H1 (cell line): ENCODE data around the gene CHST11. TPM values are rescaled to one million over a fixed set of nuclear protein-coding genes. Genes with fewer than 3 reads are reported as not detected.

Source experiments
- CTCF ChIA-PET: fragments of 300-600 bp; sonication (Branson Sonifier 250); formaldehyde crosslinking; loops from one replicate; lab custom pipeline; 2021; ENCODE audit not compliant: partially characterized antibody; lab: Charles Lee
- POLR2A ChIA-PET: fragments of 300-600 bp; sonication (Branson Sonifier 250); formaldehyde crosslinking; loops from one replicate; lab custom pipeline; 2021; ENCODE audit warnings: inconsistent platforms; ENCODE audit not compliant: partially characterized antibody; lab: Charles Lee
- DNase-seq, 2 experiments: peaks; one replicate each; pipeline versions ENCODE4 v3.0.0 to v3.0.0-alpha.2; 2010 to 2022; ENCODE audit warnings: low spot score in 2 of 2, low read depth in 1 of 2, mixed read lengths in 1 of 2
- FAIRE-seq: peaks from 2 replicates; lab custom pipeline; 2011; peaks lifted over from hg19 to GRCh38; lab: Jason Lieb, UNC
- H2AFZ ChIP-seq: 2 replicates; pipeline ENCODE4 v1.8.1; 2012; ENCODE audit warnings: low read length, inconsistent platforms
- H2AK5ac ChIP-seq: 2 replicates; pipeline ENCODE4 v1.6.1; 2013; ENCODE audit warnings: low read depth, low read length
- H2BK120ac ChIP-seq: replicated peaks from 2 replicates; pipeline ENCODE3; 2013; ENCODE audit warnings: low read depth, low read length, inconsistent platforms
- H2BK12ac ChIP-seq: 2 replicates; pipeline ENCODE4 v1.6.1; 2013; ENCODE audit warnings: low read depth, low read length
- H2BK15ac ChIP-seq: 2 replicates; pipeline ENCODE4 v1.6.1; 2013; ENCODE audit warnings: low read length
- H2BK20ac ChIP-seq: 2 replicates; pipeline ENCODE4 v1.6.1; 2013; ENCODE audit warnings: low read length
- H2BK5ac ChIP-seq: 2 replicates; pipeline ENCODE4 v1.6.1; 2013; ENCODE audit warnings: low read depth, low read length
- H3K14ac ChIP-seq: 2 replicates; pipeline ENCODE4 v1.6.1; 2013; ENCODE audit warnings: inconsistent platforms; ENCODE audit not compliant: insufficient read length
- H3K18ac ChIP-seq: 2 replicates; pipeline ENCODE4 v1.6.1; 2013; ENCODE audit warnings: low read length; ENCODE audit errors: extremely low read depth
- H3K23ac ChIP-seq: 2 replicates; pipeline ENCODE4 v1.6.1; 2013; ENCODE audit warnings: inconsistent platforms; ENCODE audit not compliant: insufficient read length
- H3K23me2 ChIP-seq: 2 replicates; pipeline ENCODE4 v1.6.1; 2013; ENCODE audit warnings: low read depth, low read length
- H3K27ac ChIP-seq: 2 replicates; pipeline ENCODE4 v1.6.1; 2011; ENCODE audit warnings: low read depth, low read length, inconsistent platforms
- H3K27me3 ChIP-seq, 4 experiments: replicated peaks in 1 of 4; 1 replicate in 1 of 4; 2 replicates in 3 of 4; pipeline versions ENCODE4 v1.6.1 to v1.8.1; 2011 to 2013; ENCODE audit warnings: low read length in 3 of 4, mild to moderate bottlenecking in 3 of 4, inconsistent platforms in 2 of 4, mixed read lengths in 2 of 4, moderate library complexity in 1 of 4; ENCODE audit not compliant: control insufficient read depth in 3 of 4, insufficient read depth in 3 of 4; ENCODE audit errors: extremely low read depth in 1 of 4
- H3K36me3 ChIP-seq, 4 experiments: 2 replicates each; pipeline versions ENCODE4 v1.6.1 to v1.8.1; 2011 to 2013; ENCODE audit warnings: mild to moderate bottlenecking in 4 of 4, low read length in 3 of 4, moderate library complexity in 2 of 4, control low read depth in 1 of 4, inconsistent platforms in 1 of 4; ENCODE audit not compliant: insufficient read depth in 4 of 4, control insufficient read depth in 2 of 4
- H3K4ac ChIP-seq: replicated peaks from 2 replicates; pipeline ENCODE3; 2013; ENCODE audit warnings: low read length, low read depth, mixed read lengths, inconsistent platforms; ENCODE audit not compliant: insufficient read length
- H3K4me1 ChIP-seq, 4 experiments: replicated peaks in 1 of 4; 1 replicate in 1 of 4; 2 replicates in 3 of 4; pipeline versions ENCODE4 v1.6.1 to v1.8.1; 2011 to 2013; ENCODE audit warnings: low read length in 3 of 4, inconsistent platforms in 2 of 4, mixed read lengths in 1 of 4; ENCODE audit not compliant: insufficient read depth in 4 of 4, control insufficient read depth in 3 of 4
- H3K4me2 ChIP-seq, 2 experiments: 2 replicates each; pipeline versions ENCODE4 v1.6.1 to v1.8.1; 2011 to 2013; ENCODE audit warnings: low read depth in 2 of 2, low read length in 2 of 2, control low read depth in 1 of 2, inconsistent platforms in 1 of 2, mild to moderate bottlenecking in 1 of 2; ENCODE audit not compliant: insufficient read depth in 1 of 2
- H3K4me3 ChIP-seq, 4 experiments: fragments of 200-600, 300-600 bp in 1 of 4; sonication (generic), shearing (Covaris generic), sonication (Bioruptor Twin) in 1 of 4; 2 replicates each; pipeline versions ENCODE4 v1.5.1 to v1.8.1; 2011 to 2016; ENCODE audit warnings: low read length in 4 of 4, low read depth in 3 of 4, control low read depth in 2 of 4, inconsistent platforms in 2 of 4, mild to moderate bottlenecking in 2 of 4, mixed read lengths in 1 of 4, moderate library complexity in 1 of 4; ENCODE audit not compliant: insufficient read depth in 2 of 4; ENCODE audit errors: extremely low read depth in 1 of 4
- H3K56ac ChIP-seq: replicated peaks from 2 replicates; pipeline ENCODE3; 2013; ENCODE audit warnings: low read depth, mild to moderate bottlenecking, mixed read lengths, low read length, inconsistent platforms; ENCODE audit not compliant: insufficient read length
- H3K79me1 ChIP-seq: 2 replicates; pipeline ENCODE4 v1.6.1; 2013; ENCODE audit warnings: low read depth, low read length, control low read depth
- H3K79me2 ChIP-seq, 2 experiments: 2 replicates each; pipeline versions ENCODE4 v1.6.1 to v1.8.1; 2012 to 2013; ENCODE audit warnings: low read length in 2 of 2, mild to moderate bottlenecking in 2 of 2, inconsistent platforms in 1 of 2; ENCODE audit not compliant: insufficient read depth in 2 of 2, control insufficient read depth in 1 of 2
- H3K9ac ChIP-seq, 4 experiments: replicated peaks in 1 of 4; 1 replicate in 1 of 4; 2 replicates in 3 of 4; pipeline versions ENCODE4 v1.6.1 to v1.8.1; 2011 to 2013; ENCODE audit warnings: low read depth in 3 of 4, low read length in 3 of 4, control low read depth in 2 of 4, mild to moderate bottlenecking in 2 of 4, moderate library complexity in 2 of 4, inconsistent platforms in 1 of 4; ENCODE audit errors: extremely low read depth in 1 of 4
- H3K9me3 ChIP-seq, 2 experiments: 2 replicates each; pipeline versions ENCODE4 v1.6.1 to v1.8.1; 2012 to 2013; ENCODE audit warnings: mild to moderate bottlenecking in 2 of 2, moderate library complexity in 2 of 2, control low read depth in 1 of 2, inconsistent platforms in 1 of 2, low read depth in 1 of 2, low read length in 1 of 2, mixed read lengths in 1 of 2; ENCODE audit not compliant: insufficient read depth in 2 of 2
- H4K20me1 ChIP-seq, 2 experiments: replicated peaks in 1 of 2; 2 replicates each; pipeline versions ENCODE3 to v1.8.1; 2011 to 2013; ENCODE audit warnings: inconsistent platforms in 2 of 2, low read length in 2 of 2, mild to moderate bottlenecking in 1 of 2; ENCODE audit not compliant: insufficient read depth in 2 of 2, control insufficient read depth in 1 of 2
- H4K5ac ChIP-seq: 2 replicates; pipeline ENCODE4 v1.6.1; 2013; ENCODE audit warnings: low read length, low read depth, mixed read lengths, inconsistent platforms; ENCODE audit not compliant: insufficient read length
- H4K8ac ChIP-seq: 2 replicates; pipeline ENCODE4 v1.8.0; 2013; ENCODE audit warnings: mild to moderate bottlenecking, moderate library complexity, low read length, inconsistent platforms; ENCODE audit not compliant: insufficient read depth; ENCODE audit errors: extremely low read depth
- H4K91ac ChIP-seq: replicated peaks from 2 replicates; pipeline ENCODE3; 2013; ENCODE audit warnings: low read length, mixed read lengths, inconsistent platforms; ENCODE audit not compliant: insufficient read length
- BCL11A ChIP-seq, 2 experiments: IDR thresholded peaks; one replicate each; pipeline ENCODE4 v1.6.1; 2011; ENCODE audit warnings: low read depth in 2 of 2, low read length in 2 of 2, mild to moderate bottlenecking in 2 of 2
- CBX5 ChIP-seq: fragments of 300-800, 300-1000 bp; sonication (generic); IDR thresholded peaks from 2 replicates; pipeline ENCODE4 v1.7.1; 2016; ENCODE audit warnings: antibody characterized with exemption, low read length, low read depth
- CHD1 ChIP-seq: IDR thresholded peaks from 2 replicates; pipeline ENCODE4 v1.6.1; 2012; ENCODE audit warnings: low read depth, low read length, improper control_type of control experiment
- EZH2 ChIP-seq: fragments of 200-600 bp; sonication (generic); IDR thresholded peaks from 2 replicates; pipeline ENCODE4 v1.7.1; 2012; ENCODE audit warnings: low read depth, mild to moderate bottlenecking, moderate library complexity, low read length, inconsistent platforms; ENCODE audit not compliant: severe bottlenecking
- FOSL1 ChIP-seq: IDR thresholded peaks from 2 replicates; pipeline ENCODE4 v1.6.1; 2011; ENCODE audit warnings: mild to moderate bottlenecking, low read depth, low read length, moderate library complexity; ENCODE audit not compliant: insufficient read depth
- MAFK ChIP-seq: IDR thresholded peaks from 2 replicates; pipeline ENCODE4 v1.6.1; 2012; ENCODE audit warnings: low read depth, mild to moderate bottlenecking, improper control_type of control experiment, low read length
- NANOG ChIP-seq: IDR thresholded peaks from 2 replicates; pipeline ENCODE4 v1.6.1; 2011; ENCODE audit warnings: low read length, low read depth, mild to moderate bottlenecking, inconsistent platforms; ENCODE audit not compliant: insufficient read depth, poor library complexity, severe bottlenecking
- PHF8 ChIP-seq: fragments of 200-600 bp; sonication (generic); conservative IDR thresholded peaks from 2 replicates; pipeline ENCODE4 v1.7.1; 2012; ENCODE audit warnings: low read depth, mild to moderate bottlenecking, inconsistent platforms, low read length, moderate library complexity
- POLR2A ChIP-seq, 2 experiments: IDR thresholded peaks; 1 replicate in 1 of 2; 2 replicates in 1 of 2; pipeline ENCODE4 v1.6.1; 2011; ENCODE audit warnings: low read depth in 2 of 2, low read length in 2 of 2, mild to moderate bottlenecking in 2 of 2; ENCODE audit errors: control extremely low read depth in 1 of 2
- POU5F1 ChIP-seq: IDR thresholded peaks from 2 replicates; pipeline ENCODE4 v1.6.1; 2011; ENCODE audit warnings: low read depth, mild to moderate bottlenecking, low read length, moderate library complexity
- RFX5 ChIP-seq: IDR thresholded peaks from 2 replicates; pipeline ENCODE4 v1.6.1; 2011; ENCODE audit warnings: low read depth, low read length, improper control_type of control experiment, borderline replicate concordance
- SAP30 ChIP-seq: fragments of 300-600 bp; sonication (generic); IDR thresholded peaks from 2 replicates; pipeline ENCODE4 v1.7.1; 2012; ENCODE audit warnings: low read length, moderate library complexity, mild to moderate bottlenecking, inconsistent platforms; ENCODE audit not compliant: insufficient read depth, insufficient replicate concordance
- SP1 ChIP-seq: IDR thresholded peaks from 2 replicates; pipeline ENCODE4 v1.6.1; 2011; ENCODE audit warnings: low read depth, low read length
- YY1 ChIP-seq: IDR thresholded peaks from 2 replicates; pipeline ENCODE4 v1.6.1; 2011; ENCODE audit warnings: low read depth, mild to moderate bottlenecking, low read length
- WGBS, 2 experiments: shearing (Covaris generic) in 1 of 2; methylation state at CpG; one replicate each; pipeline versions ENCODE4 v1.1.6 to v1.1.7; 2013 to 2015; ENCODE audit warnings: low lambda C conversion rate in 2 of 2, mixed read lengths in 2 of 2, inconsistent platforms in 1 of 2, low coverage in 1 of 2, missing lambda C conversion rate in 1 of 2; ENCODE audit not compliant: insufficient replicate concordance in 2 of 2, insufficient coverage in 1 of 2, insufficient read length in 1 of 2; ENCODE audit errors: extremely low coverage in 1 of 2, missing lambda C conversion rate in 1 of 2; 5-methylcytosine and 5-hydroxymethylcytosine counted together
- polyA plus RNA-seq, 7 experiments: library from polyadenylated mRNA; depleted of rRNA in 3 of 7; stranded (reverse) in 5 of 7; unstranded in 2 of 7; fragments of >200 nt in 5 of 7; fragments of 200-250 nt in 2 of 7; gene quantifications; 1 replicate in 5 of 7; 2 replicates in 1 of 7; 4 replicates in 1 of 7; pipeline versions ENCODE4 v1.2.1 to v1.2.3, GENCODE V29; 2011 to 2013; ENCODE audit warnings: missing spikeins in 2 of 7, mixed read lengths in 2 of 7
- total RNA-seq: library from RNA; stranded (reverse); fragmentation: NEBNext Ultra II Directional; extraction: Animal tissue kit (Norgen Biotek cat#: 25700); gene quantifications from 2 replicates; pipeline ENCODE4 v1.2.1, GENCODE V29; 2021

Gene CHST11
- total and polyA plus RNA-seq, 2 of the 8 experiments (the other 6 are each of a cell fraction or from before 2014, with no cell fraction given), result 14.4 to 20.8 TPM

DNA sequence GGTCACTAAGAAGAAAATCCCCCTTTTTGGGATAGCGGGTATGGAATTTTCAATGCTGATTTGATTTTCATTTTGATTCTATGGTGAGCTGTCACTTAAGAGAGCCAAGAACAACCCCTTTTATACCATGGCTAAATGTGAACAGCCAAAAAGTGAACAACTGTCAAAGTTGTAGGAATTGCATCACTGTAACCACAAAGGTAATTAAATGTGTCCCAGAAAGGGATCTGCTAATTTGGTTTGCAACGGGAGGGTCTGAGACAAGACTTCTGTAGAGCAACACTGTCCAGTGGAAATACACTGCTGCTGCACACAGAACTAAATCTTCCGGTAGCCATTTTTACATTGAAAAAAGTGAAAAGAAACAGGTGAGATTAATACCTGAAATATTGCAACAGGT lies 14.6 kb downstream of the CHST11 start:
- no peak overlapping the region for H2BK15ac ChIP-seq
- no peaks in the 10 kb centered on the region for H3K27me3 ChIP-seq
- H4K8ac ChIP-seq, result no peak overlapping the region
- H4K5ac ChIP-seq, result no peak overlapping the region
- no peak overlapping the region for H2AFZ ChIP-seq
- WGBS, 2 experiments, result 85% methylated on average over 3 of the region's 3 CpGs; no CpG with 5 or more reads in 1 of the 2 experiments
- peaks cover 5% of the 10 kb centered on the region for H3K79me1 ChIP-seq
- no peak overlapping the region for H2BK12ac ChIP-seq
- H3K14ac ChIP-seq, result no peak overlapping the region
- no peak overlapping the region for H2BK20ac ChIP-seq
- H3K56ac ChIP-seq, result no peak overlapping the region
- no peak for FAIRE-seq
- no peak overlapping the region for H3K27ac ChIP-seq
- H4K20me1 ChIP-seq, result peaks cover 3 to 4% of the 10 kb centered on the region in 2 experiments
- H3K79me2 ChIP-seq, result peaks cover 0 to 7% of the 10 kb centered on the region in 2 experiments; a peak in 1 of 4 replicates
- no peak overlapping the region for H4K91ac ChIP-seq
- ChIA-PET CTCF (interaction anchor here (0.7 to 2.1 kb wide), 3 partner anchors 11 to 68 kb away, joined by 3 to 8 read pairs (median 7); no protein-coding TSS in a partner anchor), POLR2A (no interaction called here)
- H3K9ac ChIP-seq, result no peak overlapping the region
- H3K4me1 ChIP-seq, result peaks cover 0 to 4% (median 0%) of the 10 kb centered on the region in 4 experiments; a peak in 3 of 7 replicates
- H2BK5ac ChIP-seq, result no peak overlapping the region
- no peak overlapping the region for H3K18ac ChIP-seq
- H3K4me2 ChIP-seq, result no peak overlapping the region
- H2BK120ac ChIP-seq, result no peak overlapping the region
- no peak overlapping the region for H3K4ac ChIP-seq
- H3K23me2 ChIP-seq, result no peaks in the 10 kb centered on the region; the same call in 1 of the 2 replicates
- H3K4me3 ChIP-seq, result no peak overlapping the region
- no peak overlapping the region for H3K23ac ChIP-seq
- no peaks in the 10 kb centered on the region for H3K9me3 ChIP-seq
- DNase-seq, result no peak
- H2AK5ac ChIP-seq, result no peak overlapping the region
- H3K36me3 ChIP-seq, result no peaks in the 10 kb centered on the region
- no peak for TF ChIP-seq NANOG
- TF ChIP-seq YY1, result no peak
- no peak for TF ChIP-seq RFX5
- TF ChIP-seq CHD1, result no peak
- no peak for TF ChIP-seq EZH2
- TF ChIP-seq BCL11A (IDR thresholded peaks at IDR 0.05; ENCODE audit: low read depth in 2 of 2, low read length in 2 of 2), result no peak
- no peak for TF ChIP-seq POU5F1
- no peak for TF ChIP-seq SAP30
- TF ChIP-seq CBX5, result no peak
- no peak for TF ChIP-seq FOSL1
- no peak for TF ChIP-seq PHF8
- no peak for TF ChIP-seq SP1
- no peak for TF ChIP-seq POLR2A (IDR thresholded peaks at IDR 0.05; ENCODE audit: control extremely low read depth in 1 of 2, low read depth in 2 of 2, low read length in 2 of 2)
- no peak for TF ChIP-seq MAFK
